Daoy (cell line): Measurements from ENCODE around the gene PML. TPM values are rescaled to one million over a fixed set of nuclear protein-coding genes. Genes with fewer than 3 reads are reported as not detected.
"Not testable (repeated sequence)": the region's sequence is repeated elsewhere in the genome, so short reads cannot be mapped to it uniquely, and the experiment has no call there.

Source experiments
- DNase-seq: peaks from one replicate; pipeline ENCODE4 v3.0.0-alpha.2; 2015; ENCODE audit warnings: low read depth
- total RNA-seq: library from RNA; depleted of rRNA; stranded (reverse); fragments of >200 nt; shearing (Covaris generic); gene quantifications from 2 replicates; pipeline ENCODE4 v1.2.3, GENCODE V29; 2014

PML gene
- total RNA-seq, 1 experiment from 2014 or later, result 46.5 TPM

DNA sequence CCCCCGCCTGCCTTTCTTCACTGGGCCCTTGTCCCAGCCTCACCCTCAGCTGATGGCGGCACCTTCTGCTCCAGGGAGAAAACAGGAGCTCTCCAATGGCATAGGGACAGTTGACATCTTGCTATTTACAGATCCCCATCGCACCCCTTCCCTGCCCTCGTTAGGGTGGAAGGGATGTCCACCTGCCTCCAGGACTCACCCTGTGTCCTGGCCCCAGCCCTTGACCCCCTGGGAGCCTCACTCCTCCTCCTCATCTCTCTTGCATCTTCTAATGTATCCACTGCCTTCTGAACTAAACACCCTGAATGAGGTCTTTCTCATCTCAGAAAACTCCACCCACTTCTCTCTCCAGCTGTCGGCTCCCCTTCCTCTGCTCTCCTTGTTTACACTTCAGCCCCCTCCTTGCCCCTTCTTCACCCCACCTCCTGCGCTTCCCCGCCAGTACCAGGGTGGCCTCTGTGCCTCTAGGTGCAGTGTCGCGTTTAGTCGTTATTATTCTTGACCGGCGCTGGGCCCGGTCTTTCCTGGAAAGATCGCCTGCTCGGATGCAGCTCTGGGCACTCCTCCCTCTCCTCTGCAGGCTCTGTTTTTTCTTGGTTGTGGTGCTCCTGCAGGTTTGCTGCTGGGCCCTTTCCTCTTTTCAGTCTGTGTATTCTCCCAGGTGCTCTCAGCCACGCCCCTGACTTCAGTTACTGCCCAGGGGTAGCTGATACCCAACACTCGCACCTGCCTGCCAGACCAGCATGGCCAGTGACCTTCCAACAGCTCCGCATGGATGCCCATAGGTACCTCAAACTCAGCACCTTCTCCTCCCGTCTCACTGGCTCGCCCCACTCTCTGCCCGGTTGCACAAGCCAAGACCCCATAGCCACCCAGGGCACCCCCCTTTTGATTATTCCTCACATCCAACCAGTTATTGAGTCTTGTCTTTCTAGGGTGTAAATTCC, 42.9 kb downstream of the PML start:
- no peak for DNase-seq

DNA sequence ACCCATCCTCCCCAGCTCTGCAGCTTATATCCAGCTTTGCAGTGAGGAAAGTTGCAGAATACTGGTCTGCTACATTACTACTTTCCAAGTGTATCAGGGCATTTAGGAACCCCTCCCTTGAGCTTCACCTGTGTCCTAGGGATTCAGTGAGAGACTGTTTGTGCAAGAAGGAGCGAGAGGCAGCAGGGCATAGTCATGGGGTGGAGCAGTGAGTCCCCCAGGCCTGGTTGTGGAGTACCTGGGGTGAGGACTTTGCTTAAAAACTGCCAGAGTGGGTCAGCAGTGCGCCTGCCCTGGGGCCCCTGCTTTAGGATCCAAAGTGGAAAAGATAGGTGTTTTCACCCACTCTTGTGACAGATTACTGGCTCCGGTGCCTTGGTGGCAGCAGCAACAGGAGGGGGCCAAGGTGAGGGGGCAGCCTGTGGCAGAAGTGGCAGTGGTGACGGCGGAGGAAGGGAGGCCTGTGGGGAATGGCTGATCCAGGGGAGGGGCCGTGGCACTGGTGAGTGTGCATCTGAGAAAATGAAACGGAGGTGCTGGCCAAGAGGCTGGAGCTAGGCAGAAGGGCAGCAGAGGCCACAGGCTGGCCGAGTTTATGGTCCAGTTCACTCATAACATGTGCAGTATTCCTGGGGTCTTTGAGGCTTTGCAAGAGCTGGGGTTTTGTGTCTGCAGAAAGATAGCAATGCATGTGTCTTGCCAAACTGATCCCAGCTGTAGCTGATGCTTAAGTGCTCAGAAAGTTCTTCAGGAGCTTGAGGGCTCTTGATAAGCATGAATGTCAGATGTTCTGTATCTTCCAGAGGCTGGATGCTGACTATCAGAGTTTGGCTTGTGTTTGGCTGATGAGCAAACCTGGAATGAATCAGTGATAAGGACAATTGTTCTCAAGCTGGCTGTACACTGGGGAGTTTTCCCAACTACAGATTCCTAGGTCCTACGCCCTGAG, 44.5 kb downstream of the PML start:
- DNase-seq, result no peak

- DNase-seq, result no peak
Observed at GRCh38 chr15:74039656-74040010, 45.1 kb downstream of the PML start.

DNA sequence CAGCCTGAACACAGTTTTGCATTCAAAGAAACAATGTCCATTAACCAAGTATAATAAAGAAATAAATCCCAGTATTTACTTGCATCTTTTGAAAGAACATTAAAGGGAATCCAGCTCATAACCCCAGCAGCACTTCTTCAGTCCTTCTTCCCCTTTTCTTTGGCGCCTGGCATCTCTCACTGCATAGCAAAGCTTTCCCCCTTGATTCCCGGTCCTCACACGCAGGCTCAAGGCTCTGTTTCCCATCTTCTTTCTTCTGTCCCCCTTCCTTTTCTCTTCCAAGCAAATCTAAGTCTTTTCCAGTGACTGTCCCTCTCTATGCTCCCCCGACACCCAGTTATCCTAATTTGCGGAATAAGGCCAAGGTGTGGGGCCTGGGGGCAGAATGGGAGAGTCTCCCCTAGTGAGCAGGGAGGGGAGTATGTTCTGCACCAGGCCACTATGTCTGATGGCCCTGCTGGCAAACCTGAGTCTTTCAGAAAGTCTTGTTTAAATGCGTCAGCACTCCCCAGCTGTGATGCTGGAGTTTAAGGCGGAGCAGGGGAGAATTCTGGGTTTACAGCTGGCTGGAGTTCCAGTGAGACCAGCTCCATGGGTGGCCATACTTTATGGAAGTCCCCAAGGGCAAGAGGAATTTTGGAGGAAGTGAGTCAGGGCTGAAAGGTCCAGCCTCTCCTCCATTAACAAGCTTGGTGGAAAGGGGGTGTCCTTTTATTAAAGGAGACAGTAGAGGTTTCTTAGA, 45.8 kb downstream of the PML start:
- peak; percentile 91 for DNase-seq

GRCh38 chr15:74041311-74041756, 46.8 kb downstream of the PML start:
- DNase-seq, result no peak

GRCh38 chr15:74041777-74042435, 47.4 kb downstream of the PML start:
- DNase-seq, result no peak

- no peak for DNase-seq
Observed at GRCh38 chr15:74042603-74043424, 48.3 kb downstream of the PML start.

- no peak for DNase-seq
Observed at GRCh38 chr15:74043425-74044266, 49.1 kb downstream of the PML start.

- no peak for DNase-seq
Observed at GRCh38 chr15:74044267-74045110, 50.0 kb downstream of the PML start.

- no peak for DNase-seq
Observed at GRCh38 chr15:74045184-74045583, 50.7 kb downstream of the PML start.

- no peak for DNase-seq
Observed at GRCh38 chr15:74045636-74046274, 51.2 kb downstream of the PML start.

- DNase-seq, result no peak
Observed at GRCh38 chr15:74046275-74046674, 51.8 kb downstream of the PML start.

- no peak for DNase-seq
Observed at GRCh38 chr15:74050127-74050526, 55.6 kb downstream of the PML start.

DNA sequence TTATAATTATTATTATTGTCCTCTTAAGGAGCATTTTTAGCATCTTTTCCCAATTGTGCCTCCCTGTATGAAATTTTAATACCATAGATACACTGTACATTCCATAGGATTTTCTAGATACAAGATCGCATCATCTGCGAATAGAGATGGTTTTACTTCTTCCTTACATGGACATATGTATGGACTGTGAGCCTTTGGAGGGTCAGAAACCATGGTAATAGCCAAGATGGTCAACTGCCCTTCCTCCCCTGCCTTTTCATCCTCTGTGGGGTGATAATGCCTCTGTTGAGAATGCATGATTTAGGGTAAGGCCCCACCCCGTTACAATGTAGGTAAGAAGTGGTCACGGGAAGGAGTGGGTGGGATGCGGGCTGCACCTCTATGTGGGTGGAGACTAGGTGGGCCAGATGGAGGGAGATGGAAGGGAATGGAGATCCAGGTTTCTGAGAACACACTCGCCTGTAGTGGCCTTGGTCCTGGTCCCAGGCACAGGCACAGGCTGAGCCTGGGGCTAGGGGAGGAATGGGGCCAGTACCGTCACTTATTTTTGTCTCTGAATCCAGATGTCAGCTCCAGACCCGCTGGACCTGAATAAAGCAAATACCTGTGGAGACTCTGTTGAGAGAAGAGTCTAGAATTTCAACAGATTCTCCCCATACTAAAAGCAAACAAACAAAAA, 56.2 kb downstream of the PML start:
- no peak for DNase-seq

DNA sequence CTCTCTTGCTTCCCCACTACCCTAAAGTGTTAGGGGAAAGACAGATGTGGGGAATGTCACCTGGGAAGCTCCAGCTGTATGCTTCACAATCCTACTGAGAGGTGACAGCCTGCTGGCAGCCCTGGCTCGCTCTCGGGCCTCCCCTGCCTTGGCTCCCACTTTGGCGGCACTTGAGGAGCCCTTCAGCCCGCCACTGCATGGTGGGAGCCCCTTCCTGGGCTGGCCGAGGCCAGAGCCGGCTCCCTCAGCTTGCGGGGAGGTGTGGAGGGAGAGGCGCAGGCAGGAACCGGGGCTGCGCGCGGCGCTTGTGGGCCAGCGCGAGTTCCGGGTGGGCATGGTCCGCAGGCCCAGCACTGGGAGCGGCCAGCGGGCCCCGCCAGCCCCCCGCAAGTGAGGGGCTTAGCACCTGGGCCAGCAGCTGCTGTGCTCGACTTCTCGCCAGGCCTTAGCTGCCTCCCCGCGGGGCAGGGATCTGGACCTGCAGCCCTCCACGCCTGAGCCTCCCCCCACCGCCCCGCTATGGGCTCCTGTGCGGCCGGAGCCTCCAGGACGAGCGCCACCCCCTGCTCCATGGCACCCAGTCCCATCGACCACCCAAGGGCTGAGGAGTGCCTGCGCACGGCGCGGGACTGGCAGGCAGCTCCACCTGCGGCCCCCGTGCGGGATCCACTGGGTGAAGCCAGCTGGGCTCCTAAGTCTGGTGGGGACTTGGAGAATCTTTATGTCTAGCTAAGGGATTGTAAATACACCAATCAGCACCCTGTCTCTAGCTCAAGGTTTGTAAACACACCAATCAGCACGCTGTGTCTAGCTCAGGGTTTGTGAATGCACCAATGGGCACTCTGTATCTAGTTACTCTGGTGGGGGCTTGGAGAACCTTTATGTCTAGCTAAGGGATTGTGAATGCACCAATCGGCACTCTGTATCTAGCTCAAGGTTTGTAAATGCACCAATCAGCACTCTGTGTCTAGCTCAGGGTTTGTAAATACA, 58.0 kb downstream of the PML start:
- not testable (repeated sequence) for DNase-seq

GRCh38 chr15:74053517-74053916, 59.0 kb downstream of the PML start:
- DNase-seq, result no peak
